A549 (cell line): ENCODE results near the gene PARP11. TPM values are rescaled to one million over a fixed set of nuclear protein-coding genes. Genes with fewer than 3 reads are reported as not detected.

ENCODE experiments used
- ATAC-seq, 2 experiments: fragments of 200-7000 bp in 1 of 2; fragments of >200 bp in 1 of 2; cut with Nextera tagmentation in 1 of 2; cut with Tn5 transposase in 1 of 2; 3 replicates each; pipeline versions ENCODE4 v1.8.0 to v1.9.1; 2018 to 2020; ENCODE audit warnings: mild to moderate bottlenecking in 1 of 2, moderate library complexity in 1 of 2
- CTCF ChIA-PET: fragments of 300-600 bp; sonication (Branson Sonifier 250); formaldehyde crosslinking; extraction: SDS; loops from one replicate; lab custom pipeline; 2021; ENCODE audit warnings: antibody characterized with exemption, inconsistent platforms; lab: Yijun Ruan, JAX
- POLR2A ChIA-PET: fragments of 350-600 bp; formaldehyde crosslinking; extraction: SDS; loops from one replicate; lab custom pipeline; 2021; ENCODE audit warnings: antibody characterized with exemption, inconsistent platforms; lab: Yijun Ruan, JAX
- DNase-seq, 2 experiments: peaks; one replicate each; pipeline versions ENCODE4 v3.0.0 to v3.0.0-alpha.2; 2011 to 2016; ENCODE audit warnings: low read depth in 1 of 2, low spot score in 1 of 2
- FAIRE-seq: peaks from 2 replicates; lab custom pipeline; 2011; peaks lifted over from hg19 to GRCh38; lab: Jason Lieb, UNC
- H3K27ac ChIP-seq, 2 experiments: fragments of >200 bp; sonication (Bioruptor Twin); formaldehyde crosslinking; 3 replicates each; pipeline ENCODE4 v1.5.1; 2016 to 2017
- H3K4me1 ChIP-seq: fragments of >200 bp; sonication (Bioruptor Twin); formaldehyde crosslinking; 3 replicates; pipeline ENCODE4 v1.6.1; 2016
- H3K4me2 ChIP-seq: fragments of >200 bp; sonication (Bioruptor Twin); formaldehyde crosslinking; 3 replicates; pipeline ENCODE4 v1.6.1; 2016
- H3K4me3 ChIP-seq: fragments of >200 bp; sonication (Bioruptor Twin); formaldehyde crosslinking; 3 replicates; pipeline ENCODE4 v1.5.1; 2016
- H3K9me3 ChIP-seq: fragments of >200 bp; sonication (Bioruptor Twin); formaldehyde crosslinking; 3 replicates; pipeline ENCODE4 v1.6.1; 2016
- ATOH8 ChIP-seq: fragments of 250-450 bp; sonication (Bioruptor Pico); IDR thresholded peaks from 2 replicates; pipeline ENCODE4 v1.5.0; 2020; ENCODE audit warnings: low read depth, mild to moderate bottlenecking, moderate library complexity
- BHLHE40 ChIP-seq: IDR thresholded peaks from 2 replicates; pipeline ENCODE4 v1.6.1; 2012; ENCODE audit warnings: low read depth, low read length, inconsistent platforms
- CBX2 ChIP-seq: fragments of 200-600 bp; sonication (generic); IDR thresholded peaks from 2 replicates; pipeline ENCODE4 v1.6.1; 2016; ENCODE audit warnings: low read depth, mild to moderate bottlenecking, borderline replicate concordance
- CBX8 ChIP-seq: fragments of 200-600 bp; sonication (generic); IDR thresholded peaks from 2 replicates; pipeline ENCODE4 v1.6.1; 2016
- E2F6 ChIP-seq: IDR thresholded peaks from 2 replicates; pipeline ENCODE4 v1.6.1; 2012; ENCODE audit warnings: low read depth, borderline replicate concordance
- ESRRA ChIP-seq: fragments of 150-350 bp; IDR thresholded peaks from 2 replicates; pipeline ENCODE4 v1.6.1; 2014; ENCODE audit warnings: mild to moderate bottlenecking, low read length, borderline replicate concordance
- FOXS1 ChIP-seq: fragments of 250-450 bp; sonication (Bioruptor Pico); IDR thresholded peaks from 2 replicates; pipeline ENCODE4 v1.5.0; 2020; ENCODE audit warnings: mild to moderate bottlenecking, moderate library complexity
- HOXB13 ChIP-seq: fragments of 250-450 bp; sonication (Bioruptor Pico); IDR thresholded peaks from 2 replicates; pipeline ENCODE4 v1.5.0; 2020; ENCODE audit warnings: low read depth, mild to moderate bottlenecking, moderate library complexity
- HOXB5 ChIP-seq: fragments of 250-450 bp; sonication (Bioruptor Pico); IDR thresholded peaks from 2 replicates; pipeline ENCODE4 v1.5.0; 2020; ENCODE audit warnings: mild to moderate bottlenecking, moderate library complexity
- KDM1A ChIP-seq: fragments of 200-600 bp; sonication (generic); IDR thresholded peaks from 2 replicates; pipeline ENCODE4 v1.6.1; 2016; ENCODE audit warnings: low read depth, mild to moderate bottlenecking
- NR3C1 ChIP-seq: fragments of >200 bp; sonication (Bioruptor Twin); formaldehyde crosslinking; IDR thresholded peaks from 3 replicates; pipeline ENCODE4 v1.6.1; 2017
- PBX3 ChIP-seq: IDR thresholded peaks from 2 replicates; pipeline ENCODE4 v1.6.1; 2012
- RAD21 ChIP-seq, 2 experiments: fragments of >200 bp in 1 of 2; sonication (Bioruptor Twin) in 1 of 2; formaldehyde crosslinking in 1 of 2; IDR thresholded peaks in 1 of 2; conservative IDR thresholded peaks in 1 of 2; 2 replicates in 1 of 2; 3 replicates in 1 of 2; pipeline ENCODE4 v1.6.1; 2012 to 2018; ENCODE audit warnings: inconsistent platforms in 1 of 2
- RARB ChIP-seq: fragments of 250-450 bp; sonication (Bioruptor Pico); IDR thresholded peaks from 2 replicates; pipeline ENCODE4 v1.8.0; 2021; ENCODE audit warnings: mild to moderate bottlenecking, moderate library complexity
- REST ChIP-seq: fragments of 200-600 bp; sonication (generic); IDR thresholded peaks from 2 replicates; pipeline ENCODE4 v1.6.1; 2016; ENCODE audit warnings: antibody characterized with exemption, mild to moderate bottlenecking, moderate library complexity
- RNF2 ChIP-seq: fragments of 200-600 bp; sonication (generic); IDR thresholded peaks from 2 replicates; pipeline ENCODE4 v1.6.1; 2016; ENCODE audit warnings: low read depth, mild to moderate bottlenecking, antibody characterized with exemption, moderate library complexity, borderline replicate concordance
- SREBF2 ChIP-seq: fragments of 450-650 bp; IDR thresholded peaks from 2 replicates; pipeline ENCODE4 v1.6.1; 2014; ENCODE audit warnings: mild to moderate bottlenecking, moderate library complexity
- TFCP2L1 ChIP-seq: fragments of 250-450 bp; sonication (Bioruptor Pico); IDR thresholded peaks from 2 replicates; pipeline ENCODE4 v1.5.0; 2021; ENCODE audit warnings: mild to moderate bottlenecking
- TP53 ChIP-seq: fragments of 250-450 bp; sonication (Bioruptor Pico); IDR thresholded peaks from 2 replicates; pipeline ENCODE4 v1.5.0; 2021; ENCODE audit warnings: mild to moderate bottlenecking, moderate library complexity
- ZC3H11A ChIP-seq: fragments of 450-650 bp; IDR thresholded peaks from 2 replicates; pipeline ENCODE4 v1.6.1; 2014; ENCODE audit warnings: antibody characterized with exemption, mild to moderate bottlenecking
- ZFP36 ChIP-seq: fragments of 450-650 bp; IDR thresholded peaks from 2 replicates; pipeline ENCODE4 v1.6.1; 2014; ENCODE audit warnings: borderline replicate concordance; ENCODE audit not compliant: partially characterized antibody
- WGBS: methylation state at CpG from one replicate; pipeline ENCODE4 v1.1.6; 2017; ENCODE audit errors: missing lambda C conversion rate; 5-methylcytosine and 5-hydroxymethylcytosine counted together
- polyA plus RNA-seq, 4 experiments: library from polyadenylated mRNA; depleted of rRNA in 3 of 4; stranded (reverse); fragments of >200 nt; fragmentation: RNase III in 1 of 4; extraction: RNeasy Plus Mini Kit Qiagen cat#74134 plus additional on column Dnase treatment in 1 of 4; gene quantifications; 2 replicates in 3 of 4; 3 replicates in 1 of 4; pipeline ENCODE4 v1.2.3, GENCODE V29; 2011 to 2017

PARP11 gene
- polyA plus RNA-seq, 2 of the 4 experiments (the other 2 are of a cell fraction): 2.1 to 6.7 TPM

GRCh38 chr12:3834774-3835173, 38.4 kb downstream of the PARP11 start:
- CTCF ChIA-PET: interaction anchor here (1.3 to 2.4 kb wide), 2 partner anchors 31 to 536 kb away, joined by 4 to 10 read pairs; no protein-coding TSS in a partner anchor

GRCh38 chr12:3833670-3834310, 39.4 kb downstream of the PARP11 start:
- H3K4me3 ChIP-seq: no peak overlapping the region
- ATAC-seq (no peak), DNase-seq (no peak), FAIRE-seq (no peak)
- TF ChIP-seq RNF2 (no peak), KDM1A (no peak), ATOH8 (CRISPR knock-in tag) (no peak)
- H3K4me2 ChIP-seq: no peak overlapping the region
- POLR2A ChIA-PET: no interaction called here
- no peaks in the 10 kb centered on the region for H3K4me1 ChIP-seq
- 33% methylated on average over 6 of the region's 6 CpGs for WGBS
- CTCF ChIA-PET: interaction anchor here (0.7 to 2.4 kb wide), 4 partner anchors 29 to 535 kb away, joined by 3 to 10 read pairs (median 4); no protein-coding TSS in a partner anchor
- H3K9me3 ChIP-seq: no peaks in the 10 kb centered on the region
- H3K27ac ChIP-seq: no peak overlapping the region

More at GRCh38 chr12:3834774-3835173, 38.4 kb downstream of the PARP11 start:
- Histone ChIP-seq H3K27ac (no peak overlapping the region), H3K4me2 (no peak overlapping the region), H3K4me1 (no peaks in the 10 kb centered on the region), H3K9me3 (no peaks in the 10 kb centered on the region), H3K4me3 (no peak overlapping the region)
- DNase-seq: no peak
- no peak for ATAC-seq
- WGBS: 49% methylated on average over 6 of the region's 6 CpGs
- FAIRE-seq: no peak
- no peak for TF ChIP-seq ZC3H11A
- no peak for TF ChIP-seq E2F6
- no peak for TF ChIP-seq FOXS1 (CRISPR knock-in tag)
- no peak for TF ChIP-seq RNF2
- no peak for TF ChIP-seq HOXB5 (CRISPR knock-in tag)
- TF ChIP-seq HOXB13 (CRISPR knock-in tag): no peak
- POLR2A ChIA-PET: no interaction called here

GRCh38 chr12:3832738-3833137, 40.5 kb downstream of the PARP11 start:
- FAIRE-seq (no peak), DNase-seq (no peak), ATAC-seq (no peak)
- no peak overlapping the region for H3K27ac ChIP-seq
- no peaks in the 10 kb centered on the region for H3K9me3 ChIP-seq
- 72% methylated on average over 3 of the region's 3 CpGs for WGBS
- ChIA-PET CTCF (interaction anchor here (1.5 to 2.4 kb wide), 2 partner anchors 533 to 534 kb away, joined by 4 to 10 read pairs; no protein-coding TSS in a partner anchor), POLR2A (no interaction called here)
- no peak for TF ChIP-seq TP53
- no peak for TF ChIP-seq NR3C1
- no peak overlapping the region for H3K4me3 ChIP-seq
- no peaks in the 10 kb centered on the region for H3K4me1 ChIP-seq
- H3K4me2 ChIP-seq: no peak overlapping the region

- no peak for FAIRE-seq
- H3K4me1 ChIP-seq: no peaks in the 10 kb centered on the region
- CTCF ChIA-PET: interaction anchor here (0.7 to 1.0 kb wide), 2 partner anchors 476 to 529 kb away, joined by 3 read pairs; no protein-coding TSS in a partner anchor
- whole genome bisulfite sequencing: 45% methylated on average over 3 of the region's 3 CpGs
- no peak overlapping the region for H3K27ac ChIP-seq
- no peak for DNase-seq
- ATAC-seq: no peak
- H3K9me3 ChIP-seq: no peaks in the 10 kb centered on the region
- POLR2A ChIA-PET: no interaction called here
- no peak overlapping the region for H3K4me2 ChIP-seq
- no peak overlapping the region for H3K4me3 ChIP-seq
- TF ChIP-seq SREBF2 (no peak), TP53 (no peak), RAD21 (conservative IDR thresholded peaks at IDR 0.05 in 1 of 2, IDR thresholded peaks at IDR 0.05 in 1 of 2) (no peak), FOXS1 (CRISPR knock-in tag) (no peak), ESRRA (no peak), PBX3 (no peak), CBX2 (no peak), REST (no peak), RARB (CRISPR knock-in tag) (no peak), ZC3H11A (no peak), CBX8 (no peak), E2F6 (no peak), TFCP2L1 (CRISPR knock-in tag) (no peak), HOXB5 (CRISPR knock-in tag) (no peak), BHLHE40 (no peak), ZFP36 (no peak)
These were observed 44.3 kb downstream of the PARP11 start for GRCh38 chr12:3828888-3829287.
